ENCODE measurements around the gene TSHZ2. TPM values are rescaled to one million over a fixed set of nuclear protein-coding genes. Genes with fewer than 3 reads are reported as not detected.

Gene TSHZ2
- total RNA-seq, 4 donors from 2014 or later = 1.0 to 3.5 (median 2.8) TPM

- no peaks in the 10 kb centered on the region for H3K36me3 ChIP-seq
- TF ChIP-seq POLR2A (IDR thresholded peaks at IDR 0.05) = no peak
- TF ChIP-seq CTCF (IDR thresholded peaks at IDR 0.05 in 4 of 5, conservative IDR thresholded peaks at IDR 0.05 in 1 of 5) = no peak
- no peaks in the 10 kb centered on the region for H3K27me3 ChIP-seq
- H3K4me1 ChIP-seq = no peaks in the 10 kb centered on the region
- in situ Hi-C loops (cut with MboI; ENCODE audit: low sequenced_read_pairs in 4 of 4) (no loop called here), intact Hi-C loops (cut with DNase I; ENCODE audit: low total_unique reads) (no loop called here)
- no peak for ATAC-seq
- no peaks in the 10 kb centered on the region for H3K9me3 ChIP-seq
- H3K27ac ChIP-seq = no peak overlapping the region
- DNase-seq = no peak
- no peak overlapping the region for H3K4me3 ChIP-seq
Observed at GRCh38 chr20:53438368-53438767, 466.2 kb downstream of the TSHZ2 start.

- Histone ChIP-seq H3K4me3 (no peak overlapping the region), H3K36me3 (no peaks in the 10 kb centered on the region), H3K4me1 (no peaks in the 10 kb centered on the region), H3K27ac (no peak overlapping the region), H3K27me3 (no peaks in the 10 kb centered on the region), H3K9me3 (no peaks in the 10 kb centered on the region)
- ATAC-seq (no peak), DNase-seq (no peak)
- TF ChIP-seq CTCF (IDR thresholded peaks at IDR 0.05 in 4 of 5, conservative IDR thresholded peaks at IDR 0.05 in 1 of 5) (no peak), POLR2A (IDR thresholded peaks at IDR 0.05) (no peak)
- intact Hi-C loops (cut with DNase I; ENCODE audit: low total_unique reads) (no loop called here), in situ Hi-C loops (cut with MboI; ENCODE audit: low sequenced_read_pairs in 4 of 4) (no loop called here)
Observed at GRCh38 chr20:53439046-53439445, 466.9 kb downstream of the TSHZ2 start.

DNA sequence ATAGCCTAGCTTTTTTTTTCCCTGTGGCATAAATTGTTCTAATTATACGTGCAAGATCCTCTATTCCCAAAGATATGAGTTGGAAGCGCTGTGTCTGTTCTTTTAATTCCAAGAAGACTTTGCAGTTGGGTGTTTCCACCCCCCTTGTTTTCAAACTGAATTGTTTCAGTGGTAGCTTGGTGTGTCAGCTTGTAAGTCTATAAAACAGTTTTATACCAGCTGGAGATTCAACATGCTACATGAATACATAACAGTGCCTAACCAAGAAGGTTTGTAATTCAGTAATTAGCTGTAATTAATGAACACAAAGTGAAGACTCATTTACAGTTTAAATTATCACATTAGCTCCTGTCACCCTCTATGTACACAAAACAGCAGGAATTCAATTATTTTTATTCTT is 467.5 kb downstream of the TSHZ2 start:
- ATAC-seq (no peak), DNase-seq (no peak)
- Histone ChIP-seq H3K4me1 (no peaks in the 10 kb centered on the region), H3K4me3 (no peak overlapping the region), H3K9me3 (no peaks in the 10 kb centered on the region), H3K27ac (no peak overlapping the region), H3K36me3 (no peaks in the 10 kb centered on the region), H3K27me3 (no peaks in the 10 kb centered on the region)
- intact Hi-C loops (cut with DNase I; ENCODE audit: low total_unique reads) = no loop called here
- in situ Hi-C loops (cut with MboI; ENCODE audit: low sequenced_read_pairs in 4 of 4) = no loop called here
- TF ChIP-seq POLR2A (IDR thresholded peaks at IDR 0.05) (no peak), CTCF (IDR thresholded peaks at IDR 0.05 in 4 of 5, conservative IDR thresholded peaks at IDR 0.05 in 1 of 5) (no peak)

- intact Hi-C loops (cut with DNase I; ENCODE audit: low total_unique reads) = no loop called here
- H3K9me3 ChIP-seq = no peaks in the 10 kb centered on the region
- H3K4me3 ChIP-seq = no peak overlapping the region
- no peaks in the 10 kb centered on the region for H3K4me1 ChIP-seq
- no peak for ATAC-seq
- TF ChIP-seq CTCF (IDR thresholded peaks at IDR 0.05 in 4 of 5, conservative IDR thresholded peaks at IDR 0.05 in 1 of 5) = no peak
- TF ChIP-seq POLR2A (IDR thresholded peaks at IDR 0.05) = no peak
- no peak overlapping the region for H3K27ac ChIP-seq
- no peak for DNase-seq
- H3K27me3 ChIP-seq = no peaks in the 10 kb centered on the region
- no peaks in the 10 kb centered on the region for H3K36me3 ChIP-seq
- in situ Hi-C loops (cut with MboI; ENCODE audit: low sequenced_read_pairs in 4 of 4) = no loop called here
Observed at GRCh38 chr20:53444401-53445149, 472.4 kb downstream of the TSHZ2 start.

DNA sequence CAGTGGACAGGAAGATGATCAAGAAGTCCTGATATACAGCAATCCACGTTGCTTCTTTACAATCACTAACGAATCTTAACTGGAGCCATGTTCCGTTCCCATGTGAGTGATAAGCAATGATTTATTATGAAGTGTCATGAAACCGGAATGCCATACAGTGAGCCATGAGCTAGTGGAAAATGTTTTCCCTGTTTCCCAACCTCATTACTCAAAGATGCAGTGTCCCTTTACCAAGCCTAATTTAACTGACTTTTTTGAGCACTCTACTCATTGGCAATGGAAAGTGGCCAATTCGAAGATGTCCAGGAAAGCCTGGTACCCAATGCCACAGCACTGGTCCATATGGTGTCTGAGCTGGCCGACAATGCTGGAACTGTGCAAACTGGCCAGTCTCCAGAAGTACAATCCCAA is 473.2 kb downstream of the TSHZ2 start:
- H3K4me3 ChIP-seq = no peak overlapping the region
- H3K9me3 ChIP-seq = no peaks in the 10 kb centered on the region
- intact Hi-C loops (cut with DNase I; ENCODE audit: low total_unique reads) = no loop called here
- H3K27ac ChIP-seq = no peak overlapping the region
- in situ Hi-C loops (cut with MboI; ENCODE audit: low sequenced_read_pairs in 4 of 4) = no loop called here
- no peaks in the 10 kb centered on the region for H3K4me1 ChIP-seq
- no peak for TF ChIP-seq POLR2A (IDR thresholded peaks at IDR 0.05)
- TF ChIP-seq CTCF (IDR thresholded peaks at IDR 0.05 in 4 of 5, conservative IDR thresholded peaks at IDR 0.05 in 1 of 5) = no peak
- no peaks in the 10 kb centered on the region for H3K36me3 ChIP-seq
- no peaks in the 10 kb centered on the region for H3K27me3 ChIP-seq
- ATAC-seq (no peak), DNase-seq (no peak)
